ENCODE data around the gene RNF157.

The RNF157 gene

DNA sequence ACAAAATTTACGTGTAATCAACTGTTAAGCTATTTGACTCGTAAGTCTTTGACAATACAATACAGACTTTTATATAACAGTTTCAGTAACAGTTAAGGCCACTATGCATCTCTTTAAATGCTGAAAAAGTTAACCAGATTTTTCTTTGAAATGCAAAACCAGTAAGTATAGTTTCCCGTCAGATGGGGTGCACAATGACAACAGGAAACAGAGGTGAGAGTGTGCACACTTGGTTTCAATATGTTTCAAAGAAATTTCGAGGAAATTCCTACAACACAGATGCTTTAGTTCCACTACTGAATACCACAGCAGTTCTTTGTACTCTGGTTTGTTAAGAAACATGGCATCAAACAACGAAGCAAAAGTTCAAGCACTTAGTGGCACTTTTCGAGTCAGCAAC, 48.4 kb downstream of the RNF157 start (continued):
- no peak for TF ChIP-seq ZNF777 (tag by site-specific recombination; IDR thresholded peaks at IDR 0.05; ENCODE audit: borderline replicate concordance)
- TF ChIP-seq ZNF549 (tag by site-specific recombination; IDR thresholded peaks at IDR 0.05): no peak
- no peak for TF ChIP-seq ZNF391 (tag by site-specific recombination; IDR thresholded peaks at IDR 0.05; ENCODE audit: borderline replicate concordance, low read depth)
- no peak for TF ChIP-seq SCRT1 (tag by site-specific recombination; IDR thresholded peaks at IDR 0.05; ENCODE audit: borderline replicate concordance)

- POLR2A ChIA-PET: no interaction called here
- Histone ChIP-seq H3K4me1 (ENCODE audit: control insufficient read depth, insufficient read depth, low read length) (peaks cover 11% of the 10 kb centered on the region), H3K4me3 (ENCODE audit: low read depth, low read length) (no peak overlapping the region), H3K27ac (ENCODE audit: extremely low read depth, low read depth, low read length) (no peak overlapping the region), H3K36me3 (ENCODE audit: control insufficient read depth in 2 of 2, insufficient read depth in 1 of 2, low read length in 2 of 2) (no peaks in the 10 kb centered on the region), H3K9me3 (ENCODE audit: control insufficient read depth, insufficient read depth, low read depth, low read length) (no peaks in the 10 kb centered on the region)
- CTCF ChIA-PET: interaction anchor here (0.6 to 1.3 kb wide), 7 partner anchors 8 to 184 kb away, joined by 3 to 5 read pairs (median 3); no protein-coding TSS in a partner anchor
- TF ChIP-seq ZNF341 (tag by site-specific recombination; IDR thresholded peaks at IDR 0.05; ENCODE audit: low read depth) (peak; percentile 71), KLF7 (tag by site-specific recombination; IDR thresholded peaks at IDR 0.05; ENCODE audit: borderline replicate concordance) (no peak)
Observed at GRCh38 chr17:76189741-76190140, 50.6 kb downstream of the RNF157 start.

DNA sequence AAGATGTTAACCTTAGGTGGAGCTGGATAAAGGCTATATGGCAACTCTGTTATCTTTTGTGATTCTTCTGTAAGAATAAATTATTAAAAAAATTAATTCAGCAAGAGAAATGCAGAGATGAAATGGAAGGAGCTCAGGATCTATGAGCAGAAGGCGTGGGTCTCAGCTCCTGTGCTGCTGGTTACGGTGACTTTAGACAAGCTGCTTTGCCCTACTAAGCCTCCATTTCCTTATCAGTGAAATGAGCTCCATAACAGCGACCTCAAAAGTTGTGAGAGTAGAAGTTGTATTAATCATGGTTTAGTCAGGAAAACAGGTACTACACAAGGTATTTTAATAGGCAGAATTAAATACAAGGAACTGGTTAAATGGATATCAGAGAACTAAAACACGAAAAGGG, 51.0 kb downstream of the RNF157 start:
- Histone ChIP-seq H3K9me3 (ENCODE audit: control insufficient read depth, insufficient read depth, low read depth, low read length) (no peaks in the 10 kb centered on the region), H3K27ac (ENCODE audit: extremely low read depth, low read depth, low read length) (no peak overlapping the region), H3K36me3 (ENCODE audit: control insufficient read depth in 2 of 2, insufficient read depth in 1 of 2, low read length in 2 of 2) (no peaks in the 10 kb centered on the region), H3K4me3 (ENCODE audit: low read depth, low read length) (no peak overlapping the region), H3K4me1 (ENCODE audit: control insufficient read depth, insufficient read depth, low read length) (peaks cover 11% of the 10 kb centered on the region)
- POLR2A ChIA-PET: no interaction called here
- TF ChIP-seq ZNF391 (tag by site-specific recombination; IDR thresholded peaks at IDR 0.05; ENCODE audit: borderline replicate concordance, low read depth) (no peak), ELK4 (IDR thresholded peaks at IDR 0.05; ENCODE audit: borderline replicate concordance, low read depth, low read length) (no peak), PBX3 (CRISPR knock-in tag; IDR thresholded peaks at IDR 0.05) (no peak), ZNF155 (tag by site-specific recombination; IDR thresholded peaks at IDR 0.05) (no peak), ZNF366 (tag by site-specific recombination; conservative IDR thresholded peaks at IDR 0.05) (no peak), ZBTB48 (tag by site-specific recombination; IDR thresholded peaks at IDR 0.05) (no peak), ZNF157 (tag by site-specific recombination; IDR thresholded peaks at IDR 0.05) (no peak), ZNF473 (tag by site-specific recombination; IDR thresholded peaks at IDR 0.05) (no peak), SCRT1 (tag by site-specific recombination; IDR thresholded peaks at IDR 0.05; ENCODE audit: borderline replicate concordance) (no peak), ZXDB (tag by site-specific recombination; IDR thresholded peaks at IDR 0.05) (no peak), ZNF426 (tag by site-specific recombination; IDR thresholded peaks at IDR 0.05) (no peak), WT1 (tag by site-specific recombination; IDR thresholded peaks at IDR 0.05) (no peak), ZNF654 (tag by site-specific recombination; IDR thresholded peaks at IDR 0.05; ENCODE audit: low read depth) (no peak), ZNF513 (tag by site-specific recombination; IDR thresholded peaks at IDR 0.05) (no peak), KLF9 (tag by site-specific recombination; IDR thresholded peaks at IDR 0.05; ENCODE audit: low read depth) (no peak), ZBTB1 (tag by site-specific recombination; IDR thresholded peaks at IDR 0.05) (no peak)
- CTCF ChIA-PET: interaction anchor here (0.6 to 1.3 kb wide), 10 partner anchors 9 to 184 kb away, joined by 3 to 5 read pairs (median 4); no protein-coding TSS in a partner anchor

Data from HEK293 (cell line).